Measurements from ENCODE around the gene APBB1.
A peak's percentile ranks its signal among the peaks of the same experiment; 100 is the strongest.

The APBB1 gene

GRCh38 chr11:6419009-6419631 lies at the start of gene APBB1:
TSS of gene APBB1 (minus strand) at chr11:6419094. CDS start at chr11:6411347, 7,747 bp downstream.
- peak; percentile 43 to 64 for DNase-seq

- no peak for DNase-seq
Observed at GRCh38 chr11:6459099-6459450, 40.2 kb upstream of the APBB1 start.

- no peak for DNase-seq
Observed at GRCh38 chr11:6458352-6459098, 39.6 kb upstream of the APBB1 start.

GRCh38 chr11:6457581-6458320 lies 38.9 kb upstream of the APBB1 start:
- DNase-seq, result no peak

GRCh38 chr11:6456361-6457073 lies 37.6 kb upstream of the APBB1 start:
- DNase-seq, result no peak

DNA sequence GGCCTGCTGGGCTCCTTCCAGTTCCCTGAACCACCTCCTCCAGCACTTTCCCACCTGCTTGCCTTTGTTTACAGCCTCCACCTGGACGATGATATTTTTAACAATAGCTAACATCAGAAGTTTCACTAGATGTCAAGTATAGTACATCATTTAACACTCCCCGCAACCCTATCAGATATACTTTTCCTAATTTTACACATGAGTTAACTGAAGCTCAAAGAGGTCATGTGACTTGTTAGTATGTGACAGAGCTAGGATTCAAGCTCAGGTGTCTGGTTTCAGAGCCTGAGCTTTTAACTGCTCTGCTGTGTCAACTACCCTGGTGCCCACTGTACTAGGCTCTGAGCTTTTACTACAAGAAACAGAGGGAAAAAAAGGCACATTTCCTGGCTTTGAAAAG lies 36.2 kb upstream of the APBB1 start:
- DNase-seq, result peak; percentile 68 to 77

DNA sequence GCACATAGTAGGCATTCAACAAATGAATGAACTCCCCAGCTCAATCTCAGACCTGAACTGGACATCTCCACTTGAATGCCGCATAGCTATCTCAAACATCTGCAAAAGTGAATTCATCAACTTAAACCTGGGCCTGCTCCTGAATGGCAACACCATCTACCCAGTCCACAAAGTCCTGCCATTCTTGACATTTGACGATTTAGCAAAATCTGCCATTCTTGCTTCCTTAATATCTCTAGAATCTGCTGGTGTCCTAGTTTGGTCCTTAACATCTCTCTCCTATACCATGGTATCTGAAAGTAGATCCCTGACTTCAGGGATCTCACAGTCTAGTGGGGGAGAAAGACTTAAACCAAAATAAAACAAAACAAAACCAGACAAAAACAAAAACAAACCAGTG lies 34.3 kb upstream of the APBB1 start:
- no peak for DNase-seq

DNA sequence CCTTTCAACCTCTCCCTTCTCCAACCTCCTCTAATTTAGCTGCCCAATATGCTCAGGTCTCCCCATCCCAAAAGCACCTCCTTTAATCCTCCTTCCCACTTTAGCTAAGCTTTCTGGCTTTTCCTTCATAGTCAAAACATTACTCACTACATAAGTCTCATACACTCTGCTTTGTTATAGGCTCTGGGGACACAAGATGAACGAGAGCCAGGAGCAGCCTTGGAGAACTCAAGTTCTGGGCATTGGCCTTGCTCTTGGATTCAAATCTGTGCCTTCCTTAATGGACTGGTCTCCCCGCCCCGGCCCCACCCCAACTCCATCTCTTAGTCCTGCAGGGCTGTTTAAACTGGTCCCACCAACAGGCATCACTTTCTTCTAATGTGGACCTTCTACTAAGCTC lies 33.3 kb upstream of the APBB1 start:
- DNase-seq, result no peak

- no peak for DNase-seq
Observed at GRCh38 chr11:6448574-6448973, 29.7 kb upstream of the APBB1 start.

- DNase-seq, result peak in 1 of 2 experiments; percentile 7
Observed at GRCh38 chr11:6443269-6444003, 24.5 kb upstream of the APBB1 start.

GRCh38 chr11:6442441-6442840 lies 23.5 kb upstream of the APBB1 start:
- no peak for DNase-seq

DNA sequence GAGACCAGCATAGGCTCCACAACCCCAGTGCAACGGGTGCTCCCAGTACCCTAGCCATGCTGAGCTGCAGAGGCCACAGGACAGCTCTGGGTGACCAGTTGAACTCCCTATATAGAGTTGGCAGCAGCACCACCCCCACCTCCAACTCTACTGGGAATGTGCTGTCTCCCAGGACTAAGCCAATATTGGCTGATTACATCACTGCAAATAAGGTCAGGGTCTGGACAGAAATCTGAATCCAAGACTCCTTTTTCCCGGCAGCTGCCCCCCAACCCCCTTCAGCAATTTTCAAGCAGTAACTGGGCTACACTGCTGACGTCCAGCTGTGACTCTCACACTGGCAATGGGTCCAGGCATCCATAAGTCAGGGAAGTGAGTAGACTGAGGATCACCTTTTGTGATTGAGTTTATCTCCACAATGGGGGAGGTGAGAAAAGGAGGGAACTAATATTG lies 22.0 kb upstream of the APBB1 start, which contains the start of gene HPX:
HPX (minus strand) TSS at position 82 of the 453 bp plus-strand sequence; CDS start at position 58, 24 bp downstream.
- no peak for DNase-seq

GRCh38 chr11:6438979-6439571 lies 20.2 kb upstream of the APBB1 start:
- DNase-seq, result peak; percentile 40 to 62

GRCh38 chr11:6437993-6438392 lies 19.1 kb upstream of the APBB1 start:
- no peak for DNase-seq

DNA sequence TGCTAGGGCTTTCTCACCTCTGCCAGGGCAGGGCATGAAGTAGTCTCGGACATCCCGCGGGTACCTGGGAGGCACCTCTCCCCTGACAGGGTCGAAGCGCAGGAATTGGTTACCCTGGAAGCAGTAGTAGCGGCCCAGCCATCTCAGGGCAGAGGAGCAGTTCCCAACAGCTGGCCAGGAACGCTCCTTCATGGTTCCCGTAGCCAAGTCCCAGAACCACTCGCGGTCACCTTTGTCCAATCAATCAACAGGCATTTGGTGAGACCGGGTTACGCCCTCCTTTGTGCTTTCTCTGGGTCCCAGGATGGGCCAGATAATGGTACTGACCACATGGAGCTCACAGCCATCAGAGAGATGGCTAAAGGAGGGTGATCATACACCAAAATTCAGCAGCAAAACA lies 18.5 kb upstream of the APBB1 start:
- no peak for DNase-seq

- DNase-seq, result no peak
Observed at GRCh38 chr11:6433998-6434660, 15.2 kb upstream of the APBB1 start.

- DNase-seq, result no peak
Observed at GRCh38 chr11:6431861-6432260, 13.0 kb upstream of the APBB1 start.

DNA sequence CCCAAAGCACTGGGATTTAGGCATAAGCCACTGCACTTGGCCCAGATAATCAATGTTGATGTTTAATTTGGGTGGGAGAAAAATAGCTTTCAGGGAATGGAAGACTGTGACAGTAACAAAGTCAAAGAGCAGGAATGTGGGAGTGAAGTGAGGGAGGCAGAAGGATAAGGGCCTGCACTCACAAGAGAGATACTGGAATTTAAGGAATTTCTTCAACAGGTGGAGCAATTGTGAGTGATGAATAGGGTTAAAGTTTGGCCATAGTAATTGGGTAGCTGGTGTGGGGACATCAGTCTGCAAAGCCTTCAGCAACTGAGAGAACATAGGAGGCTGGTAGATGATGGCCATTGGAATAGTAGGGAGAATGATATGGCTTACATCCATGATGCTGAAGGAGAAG lies 8.6 kb upstream of the APBB1 start:
- DNase-seq, result no peak

DNA sequence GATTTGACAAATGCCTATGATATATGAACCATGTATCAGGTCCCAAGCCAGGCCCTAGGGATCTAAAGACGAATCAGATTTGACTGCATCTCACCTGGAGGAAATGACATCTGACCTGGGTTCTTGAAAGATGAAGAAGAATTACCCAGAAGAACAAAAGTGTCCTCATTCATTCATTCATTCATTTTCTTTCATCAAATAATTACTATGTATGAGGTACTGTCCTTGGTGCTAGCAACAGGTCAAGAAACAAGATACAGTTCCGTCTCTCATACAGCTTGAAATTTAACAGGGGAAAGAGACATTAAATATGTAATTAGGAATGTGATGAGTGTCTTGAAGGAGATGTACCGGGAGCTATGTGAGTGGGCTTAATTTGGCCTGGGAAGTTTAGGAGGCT lies 1.8 kb upstream of the APBB1 start:
- no peak for DNase-seq

DNA sequence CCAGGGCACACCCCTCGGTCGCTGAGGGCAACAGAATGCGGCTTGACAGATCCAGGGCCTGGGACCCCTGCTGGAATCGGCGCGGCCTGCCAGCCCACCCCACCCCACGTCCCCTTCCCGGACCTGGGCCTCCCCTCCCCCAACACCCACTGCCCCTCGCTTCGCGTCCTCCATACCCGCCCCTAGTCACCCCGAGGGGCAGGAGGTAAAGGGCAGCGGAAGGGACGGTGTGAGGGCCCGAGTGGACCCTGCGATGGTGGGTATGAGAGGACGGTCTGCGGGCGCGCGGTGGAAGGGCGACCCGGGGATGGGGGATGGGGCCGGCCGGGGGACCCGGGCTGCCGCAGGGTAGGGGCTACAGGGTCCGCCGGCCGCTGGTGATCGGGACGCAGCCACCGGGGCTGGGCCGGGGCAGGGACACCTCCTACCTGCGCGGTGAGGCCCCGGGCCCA lies 311 bp downstream of the APBB1 start:
- DNase-seq, result no peak

DNA sequence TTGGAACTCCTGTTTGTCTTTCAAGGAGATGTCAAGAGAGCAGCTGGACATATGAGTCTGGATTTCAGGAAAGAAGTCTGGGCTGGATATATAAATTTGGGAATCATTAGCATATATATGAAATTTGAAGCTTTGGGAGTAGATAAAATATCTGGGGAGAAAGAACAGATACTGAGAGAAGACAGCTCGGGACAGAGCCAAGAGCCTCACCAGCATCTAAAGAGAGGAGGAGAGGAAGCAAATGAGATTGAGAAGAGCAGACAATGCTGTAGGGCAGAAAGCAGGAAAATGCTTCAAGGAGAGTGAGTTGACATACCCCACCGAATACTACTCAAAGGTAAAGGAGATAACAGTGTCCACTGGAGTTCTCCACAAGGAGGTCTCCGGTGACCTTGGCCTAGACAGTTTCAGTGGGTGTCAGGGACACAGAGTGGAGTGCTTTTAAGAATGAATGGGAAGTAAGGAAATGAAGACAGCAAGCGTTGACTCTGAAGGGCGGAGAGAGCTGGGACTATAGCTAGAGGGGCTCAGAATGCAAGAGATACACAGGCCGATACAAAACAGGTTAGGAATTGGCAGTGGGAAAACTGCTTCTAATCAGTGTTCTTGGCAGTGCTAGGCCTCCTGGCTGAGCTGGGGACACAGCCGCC lies 862 bp downstream of the APBB1 start:
- DNase-seq, result no peak
